HepG2 (cell line): ENCODE data around the gene MOV10L1. TPM values are rescaled to one million over a fixed set of nuclear protein-coding genes. Genes with fewer than 3 reads are reported as not detected.

Experiments used
- CEBPB ChIP-seq: IDR thresholded peaks from 2 replicates; pipeline ENCODE4 v1.6.1; 2011; ENCODE audit warnings: low read depth, low read length, improper control_type of control experiment, borderline replicate concordance
- HNF1B ChIP-seq: sonication (generic); formaldehyde crosslinking; IDR thresholded peaks from 2 replicates; pipeline ENCODE4 v1.5.1; 2020; ENCODE audit warnings: mild to moderate bottlenecking, moderate library complexity, missing genetic modification reagents
- IKZF5 ChIP-seq: IDR thresholded peaks from 2 replicates; pipeline ENCODE4 v1.6.1; 2018; ENCODE audit warnings: missing genetic modification reagents, mild to moderate bottlenecking, missing compliant biosample characterization
- SNAI1 ChIP-seq: sonication (generic); formaldehyde crosslinking; IDR thresholded peaks from 2 replicates; pipeline ENCODE4 v1.5.0; 2020; ENCODE audit warnings: mild to moderate bottlenecking, missing genetic modification reagents, borderline replicate concordance
- SP140L ChIP-seq: sonication (generic); formaldehyde crosslinking; IDR thresholded peaks from 2 replicates; pipeline ENCODE4 v1.4.0; 2020; ENCODE audit warnings: missing genetic modification reagents, borderline replicate concordance
- ZNF142 ChIP-seq: sonication (generic); formaldehyde crosslinking; IDR thresholded peaks from 2 replicates; pipeline ENCODE4 v1.4.0; 2020; ENCODE audit warnings: missing genetic modification reagents
- ZNF331 ChIP-seq: sonication (generic); formaldehyde crosslinking; IDR thresholded peaks from 2 replicates; pipeline ENCODE4 v1.4.0; 2020; ENCODE audit warnings: missing genetic modification reagents
- ZNF609 ChIP-seq: sonication (generic); formaldehyde crosslinking; IDR thresholded peaks from 2 replicates; pipeline ENCODE4 v1.4.0; 2020; ENCODE audit warnings: mild to moderate bottlenecking, missing genetic modification reagents, borderline replicate concordance
- ZNF768 ChIP-seq: sonication (generic); formaldehyde crosslinking; IDR thresholded peaks from 2 replicates; pipeline ENCODE4 v1.4.0; 2020; ENCODE audit warnings: missing genetic modification reagents
- ZNF770 ChIP-seq: sonication (generic); formaldehyde crosslinking; IDR thresholded peaks from 2 replicates; pipeline ENCODE4 v1.5.0; 2020; ENCODE audit warnings: mild to moderate bottlenecking, missing genetic modification reagents
- polyA plus RNA-seq, 8 experiments: library from polyadenylated mRNA; depleted of rRNA in 3 of 8; stranded (reverse) in 7 of 8; unstranded in 1 of 8; fragments of >200 nt; fragmentation: Illumina TruSeq in 4 of 8; extraction: Trizol in 4 of 8; gene quantifications; 2 replicates each; pipeline versions ENCODE4 v1.2.1 to v1.2.3, GENCODE V29; 2011 to 2016; ENCODE audit warnings: low read depth in 4 of 8, missing spikeins in 1 of 8, mixed read lengths in 1 of 8; ENCODE audit not compliant: insufficient read depth in 1 of 8
- total RNA-seq, 5 experiments: library from RNA; depleted of rRNA; stranded (reverse); fragments of >200 nt; fragmentation: Illumina TruSeq; extraction: Trizol; gene quantifications; 2 replicates each; pipeline ENCODE4 v1.2.3, GENCODE V29; 2016; ENCODE audit warnings: low read depth in 1 of 5

The MOV10L1 gene
- total and polyA plus RNA-seq, 2 of the 13 experiments (the other 11 are each of a cell fraction or from before 2014, with no cell fraction given), result 0.11 to 0.12 TPM

- TF ChIP-seq ZNF142, result no peak
- TF ChIP-seq ZNF770 (CRISPR knock-in tag), result peak; percentile 64; the same call in 1 of the 2 replicates
- TF ChIP-seq ZNF768 (CRISPR knock-in tag), result peak; percentile 3; the same call in 1 of the 2 replicates
- TF ChIP-seq IKZF5, result peak; percentile 57; the same call in 1 of the 2 replicates
- 0 out of 2 replicates have a peak, but pooled peaks have one; percentile 6 for TF ChIP-seq ZNF609 (CRISPR knock-in tag)
- no peak for TF ChIP-seq SNAI1
- TF ChIP-seq SP140L, result no peak
- peak; percentile 57; the same call in 1 of the 2 replicates for TF ChIP-seq CEBPB
- 0 out of 2 replicates have a peak, but pooled peaks have one; percentile 5 for TF ChIP-seq ZNF331
- TF ChIP-seq HNF1B (CRISPR knock-in tag), result peak; percentile 39; the same call in 1 of the 2 replicates
These were observed 94.4 kb downstream of the MOV10L1 start (continued) for GRCh38 chr22:50184004-50184901.
